ENCODE results near the gene FAM200B. TPM values are rescaled to one million over a fixed set of nuclear protein-coding genes. Genes with fewer than 3 reads are reported as not detected.

Gene FAM200B
- total and polyA plus RNA-seq, 9 donors = 40.7 to 69.2 (median 55.6) TPM

DNA sequence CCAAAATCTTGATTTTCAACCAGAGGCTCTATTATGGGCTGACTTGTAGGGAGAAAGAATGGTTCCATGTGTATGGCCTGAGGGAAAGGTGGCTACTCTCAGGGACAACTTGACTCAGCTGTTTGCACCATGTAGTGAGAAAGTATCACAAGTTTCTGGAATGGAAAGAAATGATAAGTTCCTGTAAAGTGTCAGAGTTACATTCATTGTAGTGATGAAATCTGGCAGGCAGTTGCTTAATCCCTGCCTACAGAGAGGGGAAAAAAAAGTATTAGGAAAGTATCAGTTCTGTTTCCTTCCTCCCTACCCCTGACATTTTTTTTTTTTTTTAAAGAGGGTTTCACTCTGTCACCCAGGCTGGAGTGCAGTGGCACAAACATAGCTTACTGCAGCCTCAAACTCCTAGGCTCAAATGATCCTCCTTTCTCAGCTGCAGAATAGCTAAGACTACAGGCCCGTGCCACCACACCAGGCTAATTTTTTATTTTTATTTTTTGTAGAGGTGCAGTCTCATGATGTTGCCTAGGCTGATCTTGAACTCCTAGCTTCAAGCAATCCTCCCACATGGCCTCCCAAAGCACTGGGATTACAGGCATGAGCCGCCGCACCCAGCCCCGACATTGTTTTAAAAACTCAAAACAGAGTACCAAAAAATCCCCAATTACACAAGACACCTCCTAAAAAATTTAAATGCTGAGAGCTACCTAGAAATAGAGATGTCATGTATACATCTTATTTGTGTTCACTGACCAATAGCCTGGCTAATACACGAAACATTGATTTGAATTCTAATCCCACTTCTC, 21.7 kb upstream of the FAM200B start:
- Histone ChIP-seq H3K4me1 (ENCODE audit: insufficient read depth) (no peaks in the 10 kb centered on the region), H3K27ac (no peak overlapping the region), H3K36me3 (no peaks in the 10 kb centered on the region), H3K4me3 (no peak overlapping the region), H3K27me3 (no peaks in the 10 kb centered on the region), H3K9me3 (no peaks in the 10 kb centered on the region)
- TF ChIP-seq EP300 (IDR thresholded peaks at IDR 0.05) = no peak
- TF ChIP-seq POLR2A (IDR thresholded peaks at IDR 0.05) = no peak
- TF ChIP-seq, protein P1, sequence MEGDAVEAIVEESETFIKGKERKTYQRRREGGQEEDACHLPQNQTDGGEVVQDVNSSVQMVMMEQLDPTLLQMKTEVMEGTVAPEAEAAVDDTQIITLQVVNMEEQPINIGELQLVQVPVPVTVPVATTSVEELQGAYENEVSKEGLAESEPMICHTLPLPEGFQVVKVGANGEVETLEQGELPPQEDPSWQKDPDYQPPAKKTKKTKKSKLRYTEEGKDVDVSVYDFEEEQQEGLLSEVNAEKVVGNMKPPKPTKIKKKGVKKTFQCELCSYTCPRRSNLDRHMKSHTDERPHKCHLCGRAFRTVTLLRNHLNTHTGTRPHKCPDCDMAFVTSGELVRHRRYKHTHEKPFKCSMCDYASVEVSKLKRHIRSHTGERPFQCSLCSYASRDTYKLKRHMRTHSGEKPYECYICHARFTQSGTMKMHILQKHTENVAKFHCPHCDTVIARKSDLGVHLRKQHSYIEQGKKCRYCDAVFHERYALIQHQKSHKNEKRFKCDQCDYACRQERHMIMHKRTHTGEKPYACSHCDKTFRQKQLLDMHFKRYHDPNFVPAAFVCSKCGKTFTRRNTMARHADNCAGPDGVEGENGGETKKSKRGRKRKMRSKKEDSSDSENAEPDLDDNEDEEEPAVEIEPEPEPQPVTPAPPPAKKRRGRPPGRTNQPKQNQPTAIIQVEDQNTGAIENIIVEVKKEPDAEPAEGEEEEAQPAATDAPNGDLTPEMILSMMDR (IDR thresholded peaks at IDR 0.05) = no peak
- WGBS, 3 donors = 95 to 96% (median 95%) methylated on average over 5 of the region's 5 CpGs
- intact Hi-C loops (cut with DNase I) = loop anchor here in 3 of 4 donors (10.0 kb wide), 2 partner anchors 185 to 655 kb away; partner anchors contain the start of gene CPEB2 (in 1 of the 3)
- no peak for DNase-seq

GRCh38 chr4:15665753-15666365, 15.8 kb upstream of the FAM200B start:
- Histone ChIP-seq H3K9me3 (no peaks in the 10 kb centered on the region), H3K27me3 (no peaks in the 10 kb centered on the region), H3K36me3 (no peaks in the 10 kb centered on the region), H3K27ac (no peak overlapping the region), H3K4me3 (no peak overlapping the region), H3K4me1 (ENCODE audit: insufficient read depth) (no peaks in the 10 kb centered on the region)
- no peak for DNase-seq
- WGBS, 3 donors = 92 to 96% (median 95%) methylated on average over 3 of the region's 3 CpGs
- intact Hi-C loops (cut with DNase I) = no loop called here
- TF ChIP-seq EP300 (IDR thresholded peaks at IDR 0.05) (no peak), POLR2A (IDR thresholded peaks at IDR 0.05) (no peak)
- TF ChIP-seq, protein P1 (IDR thresholded peaks at IDR 0.05) = no peak

GRCh38 chr4:15667006-15667405, 14.6 kb upstream of the FAM200B start:
- intact Hi-C loops (cut with DNase I) = no loop called here
- 95 to 96% (median 96%) methylated on average over 4 of the region's 4 CpGs for WGBS, 3 donors
- H3K27me3 ChIP-seq = no peaks in the 10 kb centered on the region
- H3K36me3 ChIP-seq = no peaks in the 10 kb centered on the region
- TF ChIP-seq EP300 (IDR thresholded peaks at IDR 0.05) = no peak
- TF ChIP-seq, protein P1 (IDR thresholded peaks at IDR 0.05) = no peak
- no peak for TF ChIP-seq POLR2A (IDR thresholded peaks at IDR 0.05)
- no peaks in the 10 kb centered on the region for H3K4me1 ChIP-seq (ENCODE audit: insufficient read depth)
- DNase-seq = no peak
- no peaks in the 10 kb centered on the region for H3K9me3 ChIP-seq
- no peak overlapping the region for H3K27ac ChIP-seq
- H3K4me3 ChIP-seq = no peak overlapping the region

GRCh38 chr4:15668566-15669435, 12.8 kb upstream of the FAM200B start:
- no peak overlapping the region for H3K27ac ChIP-seq
- no peaks in the 10 kb centered on the region for H3K27me3 ChIP-seq
- no peaks in the 10 kb centered on the region for H3K4me1 ChIP-seq (ENCODE audit: insufficient read depth)
- DNase-seq = no peak
- WGBS, 3 donors = 21 to 47% (median 25%) methylated on average over 1 of the region's 1 CpG
- TF ChIP-seq, protein P1 (IDR thresholded peaks at IDR 0.05) = no peak
- no peaks in the 10 kb centered on the region for H3K36me3 ChIP-seq
- H3K4me3 ChIP-seq = no peak overlapping the region
- intact Hi-C loops (cut with DNase I) = no loop called here
- H3K9me3 ChIP-seq = no peaks in the 10 kb centered on the region
